ENCODE results near the gene SUN1. TPM values are rescaled to one million over a fixed set of nuclear protein-coding genes. Genes with fewer than 3 reads are reported as not detected.

The SUN1 gene
- total RNA-seq, 1 experiment from 2014 or later = 158 TPM

GRCh38 chr7:894927-895450 lies 62.7 kb downstream of the SUN1 start (continued):
- TF ChIP-seq ZNF512 (CRISPR knock-in tag; IDR thresholded peaks at IDR 0.05; ENCODE audit: borderline replicate concordance) (no peak), PRDM15 (CRISPR knock-in tag; IDR thresholded peaks at IDR 0.05) (no peak), ZNF219 (CRISPR knock-in tag; IDR thresholded peaks at IDR 0.05; ENCODE audit: borderline replicate concordance) (no peak), TCF7 (CRISPR knock-in tag; IDR thresholded peaks at IDR 0.05; ENCODE audit: low read depth) (no peak)
- TF ChIP-seq, protein P1, sequence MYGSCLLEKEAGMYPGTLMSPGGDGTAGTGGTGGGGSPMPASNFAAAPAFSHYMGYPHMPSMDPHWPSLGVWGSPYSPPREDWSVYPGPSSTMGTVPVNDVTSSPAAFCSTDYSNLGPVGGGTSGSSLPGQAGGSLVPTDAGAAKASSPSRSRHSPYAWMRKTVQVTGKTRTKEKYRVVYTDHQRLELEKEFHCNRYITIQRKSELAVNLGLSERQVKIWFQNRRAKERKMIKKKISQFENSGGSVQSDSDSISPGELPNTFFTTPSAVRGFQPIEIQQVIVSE (CRISPR knock-in tag; IDR thresholded peaks at IDR 0.05; ENCODE audit: borderline replicate concordance) = no peak
- TF ChIP-seq, protein P2, sequence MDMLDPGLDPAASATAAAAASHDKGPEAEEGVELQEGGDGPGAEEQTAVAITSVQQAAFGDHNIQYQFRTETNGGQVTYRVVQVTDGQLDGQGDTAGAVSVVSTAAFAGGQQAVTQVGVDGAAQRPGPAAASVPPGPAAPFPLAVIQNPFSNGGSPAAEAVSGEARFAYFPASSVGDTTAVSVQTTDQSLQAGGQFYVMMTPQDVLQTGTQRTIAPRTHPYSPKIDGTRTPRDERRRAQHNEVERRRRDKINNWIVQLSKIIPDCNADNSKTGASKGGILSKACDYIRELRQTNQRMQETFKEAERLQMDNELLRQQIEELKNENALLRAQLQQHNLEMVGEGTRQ (CRISPR knock-in tag; IDR thresholded peaks at IDR 0.05) = no peak
- TF ChIP-seq, protein P3, sequence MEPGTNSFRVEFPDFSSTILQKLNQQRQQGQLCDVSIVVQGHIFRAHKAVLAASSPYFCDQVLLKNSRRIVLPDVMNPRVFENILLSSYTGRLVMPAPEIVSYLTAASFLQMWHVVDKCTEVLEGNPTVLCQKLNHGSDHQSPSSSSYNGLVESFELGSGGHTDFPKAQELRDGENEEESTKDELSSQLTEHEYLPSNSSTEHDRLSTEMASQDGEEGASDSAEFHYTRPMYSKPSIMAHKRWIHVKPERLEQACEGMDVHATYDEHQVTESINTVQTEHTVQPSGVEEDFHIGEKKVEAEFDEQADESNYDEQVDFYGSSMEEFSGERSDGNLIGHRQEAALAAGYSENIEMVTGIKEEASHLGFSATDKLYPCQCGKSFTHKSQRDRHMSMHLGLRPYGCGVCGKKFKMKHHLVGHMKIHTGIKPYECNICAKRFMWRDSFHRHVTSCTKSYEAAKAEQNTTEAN (CRISPR knock-in tag; IDR thresholded peaks at IDR 0.05) = no peak
- TF ChIP-seq, protein P4, sequence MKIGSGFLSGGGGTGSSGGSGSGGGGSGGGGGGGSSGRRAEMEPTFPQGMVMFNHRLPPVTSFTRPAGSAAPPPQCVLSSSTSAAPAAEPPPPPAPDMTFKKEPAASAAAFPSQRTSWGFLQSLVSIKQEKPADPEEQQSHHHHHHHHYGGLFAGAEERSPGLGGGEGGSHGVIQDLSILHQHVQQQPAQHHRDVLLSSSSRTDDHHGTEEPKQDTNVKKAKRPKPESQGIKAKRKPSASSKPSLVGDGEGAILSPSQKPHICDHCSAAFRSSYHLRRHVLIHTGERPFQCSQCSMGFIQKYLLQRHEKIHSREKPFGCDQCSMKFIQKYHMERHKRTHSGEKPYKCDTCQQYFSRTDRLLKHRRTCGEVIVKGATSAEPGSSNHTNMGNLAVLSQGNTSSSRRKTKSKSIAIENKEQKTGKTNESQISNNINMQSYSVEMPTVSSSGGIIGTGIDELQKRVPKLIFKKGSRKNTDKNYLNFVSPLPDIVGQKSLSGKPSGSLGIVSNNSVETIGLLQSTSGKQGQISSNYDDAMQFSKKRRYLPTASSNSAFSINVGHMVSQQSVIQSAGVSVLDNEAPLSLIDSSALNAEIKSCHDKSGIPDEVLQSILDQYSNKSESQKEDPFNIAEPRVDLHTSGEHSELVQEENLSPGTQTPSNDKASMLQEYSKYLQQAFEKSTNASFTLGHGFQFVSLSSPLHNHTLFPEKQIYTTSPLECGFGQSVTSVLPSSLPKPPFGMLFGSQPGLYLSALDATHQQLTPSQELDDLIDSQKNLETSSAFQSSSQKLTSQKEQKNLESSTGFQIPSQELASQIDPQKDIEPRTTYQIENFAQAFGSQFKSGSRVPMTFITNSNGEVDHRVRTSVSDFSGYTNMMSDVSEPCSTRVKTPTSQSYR (CRISPR knock-in tag; IDR thresholded peaks at IDR 0.05) = no peak

- DNase-seq (ENCODE audit: low spot score) (no peak), ATAC-seq (no peak)
- POLR2A ChIA-PET = no interaction called here
- no peaks in the 10 kb centered on the region for H3K27me3 Mint-ChIP-seq (ENCODE audit: low read depth)
- no peaks in the 10 kb centered on the region for H3K9me3 Mint-ChIP-seq
- CTCF ChIA-PET = no interaction called here
- peaks cover 48% of the 10 kb centered on the region for H3K36me3 Mint-ChIP-seq
- no peak overlapping the region; the same call in 1 of the 2 replicates for H3K27ac Mint-ChIP-seq
- no peak overlapping the region for H3K4me3 Mint-ChIP-seq
- H3K4me1 Mint-ChIP-seq = no peaks in the 10 kb centered on the region
- TF ChIP-seq TEAD1 (CRISPR knock-in tag; IDR thresholded peaks at IDR 0.05) (no peak), E2F5 (CRISPR knock-in tag; IDR thresholded peaks at IDR 0.05) (no peak), MYBL2 (CRISPR knock-in tag; IDR thresholded peaks at IDR 0.05) (no peak), FOXJ3 (CRISPR knock-in tag; IDR thresholded peaks at IDR 0.05; ENCODE audit: borderline replicate concordance) (no peak), PRDM15 (CRISPR knock-in tag; IDR thresholded peaks at IDR 0.05) (no peak), ZNF121 (CRISPR knock-in tag; IDR thresholded peaks at IDR 0.05) (no peak), ZNF263 (CRISPR knock-in tag; IDR thresholded peaks at IDR 0.05; ENCODE audit: low read depth) (no peak), NR1H2 (CRISPR knock-in tag; IDR thresholded peaks at IDR 0.05) (no peak), MLX (CRISPR knock-in tag; IDR thresholded peaks at IDR 0.05) (no peak)
Observed at GRCh38 chr7:895451-896052, 63.3 kb downstream of the SUN1 start.
